Measurements from ENCODE around the gene ZBTB9.

DNA sequence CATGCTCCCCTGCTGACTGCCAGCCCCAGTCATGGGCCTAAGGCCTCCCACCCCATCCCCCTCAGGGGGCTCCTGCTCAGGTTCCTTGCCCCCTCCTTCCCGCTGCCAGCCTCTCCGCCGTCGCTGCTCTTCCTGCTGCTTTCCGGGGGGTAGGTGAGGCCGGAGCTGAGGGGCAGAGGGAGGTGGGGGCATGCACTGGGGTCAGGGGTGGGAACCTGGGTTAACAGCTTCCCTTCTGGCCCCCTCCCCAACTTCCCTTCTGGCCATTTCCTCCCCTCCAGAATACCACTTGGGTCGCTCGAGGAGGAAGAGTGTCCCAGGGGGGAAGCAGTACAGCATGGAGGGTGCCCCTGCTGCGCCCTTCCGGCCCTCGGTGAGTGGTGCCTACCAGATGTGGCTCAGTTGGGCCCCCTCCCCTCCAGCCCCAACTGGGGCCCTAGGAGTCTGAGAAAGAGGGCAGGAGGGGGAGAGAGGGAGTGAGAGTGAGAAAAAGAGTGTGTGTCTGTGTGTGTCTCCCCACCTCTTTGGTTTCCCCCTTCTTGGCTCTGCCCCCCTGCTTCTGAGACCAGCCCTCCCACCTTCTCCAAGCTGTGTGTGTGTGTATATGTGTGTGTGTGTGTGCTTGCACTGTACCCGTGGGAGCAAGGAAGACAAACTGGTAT, 22.4 kb upstream of the ZBTB9 start:
- TF ChIP-seq CTCF (IDR thresholded peaks at IDR 0.05) (no peak), POLR2A (IDR thresholded peaks at IDR 0.05; ENCODE audit: low read depth) (no peak)

Measured in esophagus muscularis mucosa (tissue), 3 donors.